VCaP (cell line): ENCODE results near the gene ZMIZ1.
A peak's percentile ranks its signal among the peaks of the same experiment; 100 is the strongest.

ENCODE experiments used
- H3K27ac ChIP-seq: fragments of 450-650 bp; 2 replicates; pipeline ENCODE4 v1.5.1; 2017
- CTCF ChIP-seq: fragments of 450-650 bp; conservative IDR thresholded peaks from 2 replicates; pipeline ENCODE4 v1.5.1; 2017; ENCODE audit warnings: mild to moderate bottlenecking, moderate library complexity

The ZMIZ1 gene

GRCh38 chr10:79153745-79154144, 85.0 kb downstream of the ZMIZ1 start:
- TF ChIP-seq CTCF = no peak
- no peak overlapping the region for H3K27ac ChIP-seq

GRCh38 chr10:79155301-79156081, 86.7 kb downstream of the ZMIZ1 start:
- peak overlapping the region; percentile 65 for H3K27ac ChIP-seq

GRCh38 chr10:79156334-79157274, 87.8 kb downstream of the ZMIZ1 start:
- no peak for TF ChIP-seq CTCF
- H3K27ac ChIP-seq = peak overlapping the region; percentile 65

More at GRCh38 chr10:79155301-79156081, 86.7 kb downstream of the ZMIZ1 start:
- TF ChIP-seq CTCF = no peak

GRCh38 chr10:79158004-79158340, 89.2 kb downstream of the ZMIZ1 start:
- no peak for TF ChIP-seq CTCF
- H3K27ac ChIP-seq = peak overlapping the region; percentile 65

GRCh38 chr10:79158402-79159097, 89.8 kb downstream of the ZMIZ1 start:
- peak overlapping the region; percentile 65 for H3K27ac ChIP-seq
- TF ChIP-seq CTCF = no peak

- no peak for TF ChIP-seq CTCF
- H3K27ac ChIP-seq = peak overlapping the region; percentile 65; the same call in 1 of the 2 replicates
Measured at GRCh38 chr10:79159141-79159651, 90.4 kb downstream of the ZMIZ1 start.
